OCI-LY7 (cell line): Measurements from ENCODE around the gene ZC2HC1C. TPM values are rescaled to one million over a fixed set of nuclear protein-coding genes. Genes with fewer than 3 reads are reported as not detected.

Source experiments
- BruUV-seq: library from RNA; stranded (reverse); fragments of 400-500 nt; replicated peaks from 2 replicates; lab custom pipeline; 2021; lab: Mats Ljungman, UMichigan
- CTCF ChIA-PET: fragments of 300-600 bp; sonication (Branson Sonifier 250); formaldehyde crosslinking; loops from one replicate; lab custom pipeline; 2022; ENCODE audit warnings: antibody characterized with exemption; ENCODE audit not compliant: unreplicated experiment; lab: Charles Lee
- POLR2A ChIA-PET: fragments of 300-600 bp; sonication (Branson Sonifier 250); formaldehyde crosslinking; loops from one replicate; lab custom pipeline; 2022; ENCODE audit warnings: antibody characterized with exemption; lab: Charles Lee
- DNase-seq: peaks from one replicate; pipeline ENCODE4 v3.0.0-alpha.2; 2015; ENCODE audit warnings: low spot score
- H2AFZ ChIP-seq: fragments of 200-600 bp; sonication (generic), shearing (Covaris generic); 2 replicates; pipeline ENCODE4 v1.6.1; 2014; ENCODE audit warnings: mild to moderate bottlenecking, antibody characterized with exemption, low read length, moderate library complexity
- H3K27ac ChIP-seq: fragments of 200-600 bp; sonication (generic); 2 replicates; pipeline ENCODE4 v1.5.1; 2014; ENCODE audit warnings: mixed run types, low read depth, mild to moderate bottlenecking, moderate library complexity, low read length, inconsistent platforms; ENCODE audit not compliant: poor library complexity, severe bottlenecking
- H3K36me3 ChIP-seq: fragments of 200-600 bp; sonication (generic); 2 replicates; pipeline ENCODE4 v1.6.1; 2014; ENCODE audit warnings: mild to moderate bottlenecking, antibody characterized with exemption, low read length, moderate library complexity, mixed read lengths; ENCODE audit not compliant: insufficient read depth
- H3K4me1 ChIP-seq: fragments of 200-600 bp; sonication (generic); 2 replicates; pipeline ENCODE4 v1.5.1; 2014; ENCODE audit warnings: mild to moderate bottlenecking, low read length; ENCODE audit not compliant: insufficient read depth, poor library complexity, severe bottlenecking
- H3K4me2 ChIP-seq: fragments of 200-600 bp; sonication (generic); 2 replicates; pipeline ENCODE4 v1.6.1; 2014; ENCODE audit warnings: mild to moderate bottlenecking, low read length
- H3K4me3 ChIP-seq: fragments of 200-600 bp; sonication (generic); 2 replicates; pipeline ENCODE4 v1.5.1; 2014; ENCODE audit warnings: mild to moderate bottlenecking, low read depth, low read length; ENCODE audit not compliant: poor library complexity, severe bottlenecking
- H3K79me2 ChIP-seq: fragments of 200-600 bp; sonication (generic); 2 replicates; pipeline ENCODE4 v1.6.1; 2016; ENCODE audit warnings: low read depth, mild to moderate bottlenecking, low read length, moderate library complexity, mixed read lengths; ENCODE audit not compliant: insufficient read depth
- H3K9me2 ChIP-seq: fragments of 200-600 bp; sonication (generic); 2 replicates; pipeline ENCODE4 v1.6.1; 2016; ENCODE audit warnings: mild to moderate bottlenecking, low read length, mixed read lengths; ENCODE audit not compliant: insufficient read depth
- H3K9me3 ChIP-seq: fragments of 200-600 bp; sonication (generic); 2 replicates; pipeline ENCODE4 v1.6.1; 2014; ENCODE audit warnings: mild to moderate bottlenecking, mixed run types, low read length, mixed read lengths
- H4K20me1 ChIP-seq: fragments of 200-600 bp; sonication (generic); 2 replicates; pipeline ENCODE4 v1.6.1; 2014; ENCODE audit warnings: mild to moderate bottlenecking, antibody characterized with exemption, low read length, moderate library complexity, mixed read lengths; ENCODE audit not compliant: insufficient read depth
- EZH2phosphoT487 ChIP-seq: fragments of 200-600 bp; sonication (generic); IDR thresholded peaks from 2 replicates; pipeline ENCODE4 v1.6.1; 2018; ENCODE audit warnings: low read depth, borderline replicate concordance, mild to moderate bottlenecking, mixed run types, antibody characterized with exemption, low read length, moderate library complexity, mixed read lengths
- intact Hi-C: fragments of 100-400 bp; cut with micrococcal nuclease; formaldehyde crosslinking; loops from one replicate; pipeline ENCODE4 v1.10.0; 2022; ENCODE audit not compliant: unreplicated experiment
- total RNA-seq, 2 experiments: library from RNA; depleted of rRNA in 1 of 2; stranded (reverse); fragments of >200 nt in 1 of 2; shearing (Covaris generic) in 1 of 2; gene quantifications; 2 replicates each; pipeline ENCODE4 v1.2.3, GENCODE V29; 2014 to 2022
- TF ChIP-seq, protein P1 (sequence below): fragments of 200-600 bp; sonication (generic); conservative IDR thresholded peaks from 2 replicates; pipeline ENCODE4 v1.5.1; 2014; ENCODE audit warnings: mild to moderate bottlenecking, antibody characterized with exemption, low read length, moderate library complexity, mixed read lengths

ZC2HC1C gene
- total RNA-seq, 2 experiments from 2014 or later = 3.4 to 3.7 TPM

DNA sequence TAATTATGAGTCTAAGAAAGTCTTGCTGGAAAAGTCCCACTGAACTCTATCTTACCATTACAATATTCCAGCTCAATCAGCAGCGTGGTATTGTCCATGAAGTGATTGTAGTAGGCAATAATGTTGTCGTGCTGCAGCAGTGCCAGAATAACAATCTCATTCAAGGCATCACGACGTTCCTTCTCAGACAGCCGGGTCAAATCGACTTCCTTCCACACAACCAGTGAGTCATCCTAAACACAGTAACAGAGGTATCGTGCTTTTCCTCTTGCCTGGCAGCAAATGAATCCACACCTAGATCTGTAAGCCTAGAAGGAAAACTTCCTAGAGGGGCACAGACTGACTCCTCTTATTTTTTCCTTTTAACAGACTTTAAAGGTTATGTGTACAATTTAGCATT lies 54.5 kb downstream of the ZC2HC1C start:
- intact Hi-C loops = no loop called here
- POLR2A ChIA-PET = interaction anchor here (0.7 kb wide), 3 partner anchors 87 to 354 kb away, joined by 3 to 4 read pairs (median 3); no protein-coding TSS in a partner anchor
- no peak overlapping the region for H3K4me2 ChIP-seq

DNA sequence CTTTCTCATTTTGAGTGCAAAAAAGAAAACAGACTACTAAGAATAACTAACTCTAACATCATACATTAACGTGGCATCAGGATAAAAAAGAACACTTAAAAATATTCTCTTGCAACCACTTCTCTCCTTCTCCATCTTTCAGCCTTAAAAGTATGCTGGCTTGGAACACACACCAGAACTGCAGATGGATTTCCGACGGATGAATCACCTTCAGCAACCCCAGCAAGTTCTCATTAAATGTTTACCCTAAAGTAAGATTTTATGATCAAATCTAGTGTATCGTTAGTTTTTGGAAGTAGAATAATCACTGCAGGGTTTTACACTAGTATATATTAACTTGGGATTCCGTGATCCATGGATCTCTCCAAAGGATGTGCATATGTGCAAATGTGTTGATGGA lies 56.2 kb downstream of the ZC2HC1C start:
- peaks cover 25% of the 10 kb centered on the region for H3K36me3 ChIP-seq
- peaks cover 11% of the 10 kb centered on the region; the same call in 1 of the 2 replicates for H4K20me1 ChIP-seq
- intact Hi-C loops = loop anchor here (2.0 kb wide), 2 partner anchors 51 to 363 kb away; partner anchors contain the start of gene TMED10
- H3K79me2 ChIP-seq = peaks cover 47% of the 10 kb centered on the region
- no peak for DNase-seq
- no peaks in the 10 kb centered on the region for H3K9me2 ChIP-seq
- no peak for TF ChIP-seq EZH2phosphoT487
- TF ChIP-seq, protein P1, sequence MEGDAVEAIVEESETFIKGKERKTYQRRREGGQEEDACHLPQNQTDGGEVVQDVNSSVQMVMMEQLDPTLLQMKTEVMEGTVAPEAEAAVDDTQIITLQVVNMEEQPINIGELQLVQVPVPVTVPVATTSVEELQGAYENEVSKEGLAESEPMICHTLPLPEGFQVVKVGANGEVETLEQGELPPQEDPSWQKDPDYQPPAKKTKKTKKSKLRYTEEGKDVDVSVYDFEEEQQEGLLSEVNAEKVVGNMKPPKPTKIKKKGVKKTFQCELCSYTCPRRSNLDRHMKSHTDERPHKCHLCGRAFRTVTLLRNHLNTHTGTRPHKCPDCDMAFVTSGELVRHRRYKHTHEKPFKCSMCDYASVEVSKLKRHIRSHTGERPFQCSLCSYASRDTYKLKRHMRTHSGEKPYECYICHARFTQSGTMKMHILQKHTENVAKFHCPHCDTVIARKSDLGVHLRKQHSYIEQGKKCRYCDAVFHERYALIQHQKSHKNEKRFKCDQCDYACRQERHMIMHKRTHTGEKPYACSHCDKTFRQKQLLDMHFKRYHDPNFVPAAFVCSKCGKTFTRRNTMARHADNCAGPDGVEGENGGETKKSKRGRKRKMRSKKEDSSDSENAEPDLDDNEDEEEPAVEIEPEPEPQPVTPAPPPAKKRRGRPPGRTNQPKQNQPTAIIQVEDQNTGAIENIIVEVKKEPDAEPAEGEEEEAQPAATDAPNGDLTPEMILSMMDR = no peak
- H3K4me3 ChIP-seq = peak overlapping the region; percentile 78
- no peak overlapping the region for H2AFZ ChIP-seq
- no peaks in the 10 kb centered on the region for H3K9me3 ChIP-seq
- H3K27ac ChIP-seq = peak overlapping the region; percentile 69
- H3K4me1 ChIP-seq = peaks cover 28% of the 10 kb centered on the region
- peak overlapping the region; percentile 95 for H3K4me2 ChIP-seq
- ChIA-PET CTCF (no interaction called here), POLR2A (interaction anchor here (0.7 to 1.4 kb wide), 8 partner anchors 13 to 315 kb away, joined by 3 to 5 read pairs (median 4); no protein-coding TSS in a partner anchor)
- BruUV-seq = no TSS peak

More for the DNA sequence above, 54.5 kb downstream of the ZC2HC1C start:
- no TSS peak for BruUV-seq
- TF ChIP-seq, protein P1 = no peak
- TF ChIP-seq EZH2phosphoT487 = no peak
- Histone ChIP-seq H3K4me3 (no peak overlapping the region), H3K79me2 (peaks cover 37% of the 10 kb centered on the region), H2AFZ (no peak overlapping the region), H3K36me3 (peaks cover 32% of the 10 kb centered on the region), H3K9me2 (no peaks in the 10 kb centered on the region), H3K27ac (no peak overlapping the region), H3K9me3 (no peaks in the 10 kb centered on the region), H3K4me1 (peaks cover 26% of the 10 kb centered on the region), H4K20me1 (peaks cover 11% of the 10 kb centered on the region; the same call in 1 of the 2 replicates)
- CTCF ChIA-PET = no interaction called here
- no peak for DNase-seq

DNA sequence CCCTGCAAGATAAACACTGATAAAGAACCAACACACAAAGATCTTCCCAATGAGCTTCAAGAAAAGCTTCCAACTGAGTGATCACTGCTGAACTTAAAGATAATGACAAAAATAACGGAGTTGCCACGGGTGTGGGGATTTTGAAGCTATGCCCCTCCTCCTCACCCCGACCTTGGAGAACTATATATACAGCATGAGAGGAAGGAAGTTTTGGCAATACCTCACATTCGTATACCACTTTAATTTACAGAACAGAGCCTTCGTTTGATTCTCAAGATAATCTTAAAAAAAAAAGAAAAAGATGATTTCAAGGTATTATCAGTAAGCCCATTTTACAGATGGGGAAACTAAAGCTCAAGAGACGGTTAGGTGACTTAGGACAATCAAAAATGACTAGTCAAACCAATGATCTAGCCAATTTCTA lies 56.7 kb downstream of the ZC2HC1C start:
- POLR2A ChIA-PET = interaction anchor here (0.7 to 1.4 kb wide), 9 partner anchors 13 to 359 kb away, joined by 3 to 5 read pairs (median 3); partner anchors contain the start of gene TMED10
- H3K36me3 ChIP-seq = peaks cover 20% of the 10 kb centered on the region
- peak overlapping the region; percentile 95 for H3K4me2 ChIP-seq
- peak overlapping the region; percentile 69 for H3K27ac ChIP-seq
- peaks cover 47% of the 10 kb centered on the region for H3K79me2 ChIP-seq
- intact Hi-C loops = loop anchor here (2.0 kb wide), 2 partner anchors 51 to 363 kb away; partner anchors contain the start of gene TMED10
- TF ChIP-seq, protein P1 = no peak
- no peak for TF ChIP-seq EZH2phosphoT487
- BruUV-seq = no TSS peak
- CTCF ChIA-PET = no interaction called here
- H3K4me1 ChIP-seq = peaks cover 28% of the 10 kb centered on the region
- DNase-seq = peak; percentile 20
- H3K4me3 ChIP-seq = peak overlapping the region; percentile 78
- H2AFZ ChIP-seq = peak overlapping the region; percentile 45; the same call in 1 of the 2 replicates
- peaks cover 11% of the 10 kb centered on the region; the same call in 1 of the 2 replicates for H4K20me1 ChIP-seq
- H3K9me2 ChIP-seq = no peaks in the 10 kb centered on the region
- no peaks in the 10 kb centered on the region for H3K9me3 ChIP-seq
